RWPE1 (cell line): ENCODE results near the gene CDK19.
"Not testable (repeated sequence)": the region's sequence is repeated elsewhere in the genome, so short reads cannot be mapped to it uniquely, and the experiment has no call there.

Source experiments
- CTCF ChIA-PET: fragments of 350-600 bp; sonication (Branson Sonifier 250); formaldehyde crosslinking; extraction: SDS; loops from one replicate; lab custom pipeline; 2021; lab: Yijun Ruan, JAX
- POLR2A ChIA-PET: fragments of 400-600 bp; formaldehyde crosslinking; extraction: SDS; loops from one replicate; lab custom pipeline; 2020; ENCODE audit warnings: antibody characterized with exemption; ENCODE audit not compliant: low non-redundant PET; lab: Yijun Ruan, JAX
- DNase-seq: peaks from one replicate; pipeline ENCODE4 v3.0.0; 2012; ENCODE audit warnings: low spot score
- H3K27ac ChIP-seq: fragments of 450-650 bp; 2 replicates; pipeline ENCODE4 v1.5.1; 2017
- TF ChIP-seq, protein P1 (sequence below): fragments of 450-650 bp; conservative IDR thresholded peaks from 2 replicates; pipeline ENCODE4 v1.5.1; 2017; ENCODE audit warnings: low read depth, mild to moderate bottlenecking

The CDK19 gene

DNA sequence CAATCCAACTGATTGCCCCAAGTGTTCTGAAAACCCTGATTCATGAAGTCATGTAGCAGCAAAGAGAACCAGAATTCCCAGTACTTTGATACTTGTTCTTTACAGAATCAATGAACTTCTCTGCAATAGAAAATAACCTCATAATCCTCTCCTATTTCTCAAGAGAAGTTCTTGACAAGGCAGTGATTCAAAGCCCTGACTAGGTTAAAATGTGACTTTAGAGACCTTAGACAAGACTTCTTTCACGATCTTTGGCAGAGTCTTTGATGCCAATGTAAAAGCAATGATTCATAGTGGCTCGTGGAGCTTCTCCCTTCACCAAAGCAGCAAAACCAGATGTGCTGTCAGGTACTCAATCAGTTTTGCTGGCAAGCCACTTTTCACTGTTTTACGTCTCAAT lies 95.2 kb downstream of the CDK19 start:
- TF ChIP-seq, protein P1, sequence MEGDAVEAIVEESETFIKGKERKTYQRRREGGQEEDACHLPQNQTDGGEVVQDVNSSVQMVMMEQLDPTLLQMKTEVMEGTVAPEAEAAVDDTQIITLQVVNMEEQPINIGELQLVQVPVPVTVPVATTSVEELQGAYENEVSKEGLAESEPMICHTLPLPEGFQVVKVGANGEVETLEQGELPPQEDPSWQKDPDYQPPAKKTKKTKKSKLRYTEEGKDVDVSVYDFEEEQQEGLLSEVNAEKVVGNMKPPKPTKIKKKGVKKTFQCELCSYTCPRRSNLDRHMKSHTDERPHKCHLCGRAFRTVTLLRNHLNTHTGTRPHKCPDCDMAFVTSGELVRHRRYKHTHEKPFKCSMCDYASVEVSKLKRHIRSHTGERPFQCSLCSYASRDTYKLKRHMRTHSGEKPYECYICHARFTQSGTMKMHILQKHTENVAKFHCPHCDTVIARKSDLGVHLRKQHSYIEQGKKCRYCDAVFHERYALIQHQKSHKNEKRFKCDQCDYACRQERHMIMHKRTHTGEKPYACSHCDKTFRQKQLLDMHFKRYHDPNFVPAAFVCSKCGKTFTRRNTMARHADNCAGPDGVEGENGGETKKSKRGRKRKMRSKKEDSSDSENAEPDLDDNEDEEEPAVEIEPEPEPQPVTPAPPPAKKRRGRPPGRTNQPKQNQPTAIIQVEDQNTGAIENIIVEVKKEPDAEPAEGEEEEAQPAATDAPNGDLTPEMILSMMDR = no peak
- ChIA-PET POLR2A (no interaction called here), CTCF (interaction anchor here (0.7 kb wide), 1 partner anchor 395 kb away, joined by 3 read pairs; no protein-coding TSS in a partner anchor)
- H3K27ac ChIP-seq = no peak overlapping the region
- DNase-seq = no peak

DNA sequence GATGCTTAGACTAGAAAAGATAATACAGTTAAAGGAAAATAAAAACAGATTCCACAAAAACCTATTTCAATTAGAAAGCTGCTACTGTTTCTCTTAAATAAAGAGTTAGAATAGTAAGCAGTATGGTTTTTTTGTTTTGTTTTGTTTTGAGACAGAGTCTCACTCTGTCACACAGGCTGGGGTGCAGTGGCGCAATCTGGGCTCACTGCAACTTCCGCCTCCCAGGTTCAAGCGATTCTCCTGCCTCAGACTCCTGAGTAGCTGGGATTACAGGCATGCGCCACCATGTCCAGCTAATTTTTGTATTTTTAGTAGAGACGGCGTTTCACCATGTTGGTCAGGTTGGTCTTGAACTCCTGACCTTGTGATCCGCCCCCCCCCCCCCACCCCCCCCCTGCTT lies 95.7 kb downstream of the CDK19 start:
- POLR2A ChIA-PET, H3K27ac ChIP-seq, DNase-seq: not testable (repeated sequence)
- CTCF ChIA-PET = interaction anchor here (0.7 kb wide), 1 partner anchor 395 kb away, joined by 3 read pairs; no protein-coding TSS in a partner anchor

DNA sequence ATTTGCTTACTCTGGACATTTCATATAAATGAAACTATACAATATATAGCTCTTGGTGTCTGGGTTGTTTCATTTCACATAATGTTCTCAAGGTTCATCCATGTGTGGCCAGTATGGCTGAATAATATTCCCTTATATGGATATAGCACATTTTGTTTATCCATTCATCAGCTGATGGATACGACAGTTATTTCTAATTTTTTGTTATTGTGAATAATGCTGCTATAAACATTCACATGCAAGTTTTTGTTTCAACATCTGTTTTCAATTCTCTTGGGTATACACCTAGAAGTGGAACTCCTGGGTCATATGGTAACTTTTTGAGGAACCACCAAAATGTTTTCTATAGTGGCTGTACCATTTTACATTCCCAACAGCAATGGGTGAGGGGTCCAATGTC lies 101.1 kb downstream of the CDK19 start:
- CTCF ChIA-PET = interaction anchor here (1.0 kb wide), 1 partner anchor 11 kb away, joined by 5 read pairs; no protein-coding TSS in a partner anchor
- no peak for DNase-seq
- TF ChIP-seq, protein P1 = no peak
- H3K27ac ChIP-seq = no peak overlapping the region
- POLR2A ChIA-PET = no interaction called here

DNA sequence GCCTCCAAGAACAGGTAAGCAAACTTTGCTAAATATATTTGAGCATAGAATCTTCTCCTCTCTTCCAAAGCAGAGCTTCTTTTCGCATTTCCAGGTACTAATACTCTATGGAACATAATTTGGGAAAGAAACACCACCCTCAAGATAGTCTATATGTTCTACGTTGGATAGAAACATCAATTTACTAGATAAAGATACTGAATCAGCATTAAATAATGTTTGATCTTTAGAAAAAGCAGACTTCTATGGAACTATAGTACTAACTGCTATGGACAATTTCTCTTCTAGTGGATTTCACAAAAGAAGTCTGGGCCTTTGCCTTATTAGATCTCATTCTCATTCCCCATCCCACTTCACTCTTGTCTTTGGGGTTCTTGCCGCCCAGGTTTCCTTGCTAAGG lies 103.0 kb downstream of the CDK19 start:
- no peak for DNase-seq
- ChIA-PET CTCF (no interaction called here), POLR2A (no interaction called here)
- H3K27ac ChIP-seq = no peak overlapping the region
- TF ChIP-seq, protein P1 = no peak

DNA sequence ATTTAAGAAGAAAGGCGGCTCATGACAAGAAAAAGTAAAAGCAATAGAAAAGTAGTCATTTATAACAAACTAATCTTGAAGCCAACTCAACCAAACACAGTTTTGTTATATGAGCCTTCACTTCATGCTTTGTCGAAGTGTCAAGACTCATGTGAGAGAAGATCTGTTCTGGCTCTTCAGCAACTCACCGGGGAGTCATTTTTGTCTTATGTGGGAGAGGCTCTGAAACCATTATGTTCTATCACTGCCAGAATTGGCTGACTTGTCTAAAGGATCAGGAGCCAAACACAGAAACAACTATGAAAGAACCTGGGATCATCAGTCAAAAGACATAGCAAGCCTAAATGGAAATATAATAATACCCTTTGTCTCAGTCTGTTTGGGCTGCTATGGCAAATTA lies 105.2 kb downstream of the CDK19 start:
- POLR2A ChIA-PET = no interaction called here
- DNase-seq = no peak
- H3K27ac ChIP-seq = no peak overlapping the region
- CTCF ChIA-PET = interaction anchor here (1.0 to 1.1 kb wide), 2 partner anchors 15 to 21 kb away, joined by 3 read pairs; no protein-coding TSS in a partner anchor
- TF ChIP-seq, protein P1 = no peak

DNA sequence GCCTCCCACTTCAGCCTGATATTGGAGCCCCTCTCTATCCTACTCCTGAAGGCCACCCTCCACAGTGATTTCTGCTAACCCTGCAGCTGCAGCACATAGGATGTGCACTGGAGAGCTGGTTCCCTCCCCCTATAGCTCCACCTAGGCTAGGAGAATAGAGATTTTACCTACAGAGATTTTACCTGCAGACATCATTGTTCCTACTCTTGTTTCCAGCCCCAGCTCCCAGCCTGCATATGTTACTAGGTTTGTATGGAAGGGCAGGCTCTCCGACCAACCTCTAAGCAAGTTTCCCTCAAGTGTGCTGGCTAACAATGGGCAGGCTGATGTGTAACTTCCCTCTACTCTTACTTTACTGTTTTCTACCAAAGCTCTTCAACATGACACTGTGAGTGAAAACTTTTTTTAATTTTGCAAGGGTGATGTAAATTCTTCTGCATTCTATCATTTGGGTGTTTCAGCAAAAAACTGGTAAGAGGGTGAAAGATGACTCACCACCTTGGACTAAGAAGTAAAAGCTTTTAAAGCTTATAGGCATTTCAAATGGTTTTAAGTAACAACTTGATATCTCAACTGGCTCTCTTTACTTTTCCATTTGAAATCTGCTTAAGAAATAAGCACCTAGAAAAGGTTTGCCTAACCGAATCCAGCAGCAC lies 106.8 kb downstream of the CDK19 start:
- DNase-seq = no peak
- CTCF ChIA-PET = interaction anchor here (0.7 kb wide), 1 partner anchor 89 kb away, joined by 4 read pairs; no protein-coding TSS in a partner anchor
- H3K27ac ChIP-seq = no peak overlapping the region
- POLR2A ChIA-PET = no interaction called here
- TF ChIP-seq, protein P1 = no peak

DNA sequence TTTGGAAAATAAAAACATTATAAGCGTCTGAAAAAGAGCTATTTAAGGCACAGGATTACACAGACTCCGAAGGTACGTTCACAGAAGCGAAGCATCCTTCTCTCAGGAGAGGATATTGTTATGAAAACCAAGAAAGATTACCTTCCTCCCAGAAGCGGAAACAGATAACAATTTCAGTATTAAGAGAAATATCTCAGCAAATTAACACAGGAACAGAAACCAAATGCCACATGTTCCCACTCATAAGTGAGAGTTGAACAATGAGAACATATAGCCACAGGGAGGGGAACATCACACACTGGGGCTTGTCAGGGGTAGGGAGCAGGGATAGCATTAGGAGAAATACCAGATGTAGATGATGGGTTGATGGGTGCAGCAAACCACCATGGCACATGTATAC lies 109.7 kb downstream of the CDK19 start:
- ChIA-PET CTCF (no interaction called here), POLR2A (interaction anchor here (0.5 kb wide), 1 partner anchor 303 kb away, joined by 5 read pairs; no protein-coding TSS in a partner anchor)
- no peak for DNase-seq
- TF ChIP-seq, protein P1 = no peak
- H3K27ac ChIP-seq = no peak overlapping the region
